AG04449 (cell line): Measurements from ENCODE around the gene OSCP1.
A peak's percentile ranks its signal among the peaks of the same experiment; 100 is the strongest.

Experiments used
- CTCF ChIA-PET: fragments of 350-600 bp; formaldehyde crosslinking; extraction: SDS; loops from one replicate; lab custom pipeline; 2021; ENCODE audit warnings: antibody characterized with exemption; lab: Yijun Ruan, JAX
- POLR2A ChIA-PET: fragments of 400-600, 350-600 bp; formaldehyde crosslinking; extraction: SDS; loops from one replicate; lab custom pipeline; 2020; ENCODE audit warnings: antibody characterized with exemption, inconsistent platforms; lab: Yijun Ruan, JAX
- DNase-seq: peaks from one replicate; pipeline ENCODE4 v3.0.0-alpha.2; 2010; ENCODE audit warnings: low read depth, low spot score
- H3K4me3 ChIP-seq: 2 replicates; pipeline ENCODE4 v1.5.1; 2011; ENCODE audit warnings: low read depth, mild to moderate bottlenecking, control low read depth, low read length
- CTCF ChIP-seq: IDR thresholded peaks from one replicate; pipeline ENCODE4 v1.5.1; 2011; ENCODE audit warnings: mild to moderate bottlenecking, moderate library complexity, low read length, control low read depth, inconsistent platforms; ENCODE audit not compliant: insufficient read depth; ENCODE audit errors: missing control alignments

OSCP1 gene

GRCh38 chr1:36453051-36453450 lies 2.8 kb upstream of the OSCP1 start:
- POLR2A ChIA-PET: interaction anchor here (0.6 to 0.7 kb wide), 2 partner anchors 8 to 11 kb away, joined by 3 read pairs; partner anchors contain the start of gene MRPS15
- no peak overlapping the region for H3K4me3 ChIP-seq
- no peak for DNase-seq
- TF ChIP-seq CTCF: no peak
- CTCF ChIA-PET: no interaction called here

- POLR2A ChIA-PET: interaction anchor here (0.9 to 2.0 kb wide), 3 partner anchors 11 to 68 kb away, joined by 3 to 16 read pairs (median 4); partner anchors contain the start of gene MRPS15
- CTCF ChIA-PET: interaction anchor here (1.3 to 1.8 kb wide), 3 partner anchors 11 to 108 kb away, joined by 5 to 8 read pairs (median 6); no protein-coding TSS in a partner anchor
- H3K4me3 ChIP-seq: peak overlapping the region; percentile 79
- no peak for DNase-seq
- no peak for TF ChIP-seq CTCF
Observed at GRCh38 chr1:36450919-36451305, 661 bp upstream of the OSCP1 start.

- ChIA-PET CTCF (interaction anchor here (1.2 to 1.8 kb wide), 4 partner anchors 10 to 314 kb away, joined by 4 to 5 read pairs (median 4); partner anchors contain the start of gene MRPS15), POLR2A (no interaction called here)
- no peak for DNase-seq
- no peak for TF ChIP-seq CTCF
- H3K4me3 ChIP-seq: no peak overlapping the region
Observed at GRCh38 chr1:36448530-36449056, 1.7 kb downstream of the OSCP1 start.

GRCh38 chr1:36447450-36447849 lies 2.8 kb downstream of the OSCP1 start:
- no peak for TF ChIP-seq CTCF
- POLR2A ChIA-PET: no interaction called here
- no peak overlapping the region for H3K4me3 ChIP-seq
- DNase-seq: no peak
- CTCF ChIA-PET: interaction anchor here (0.9 to 1.0 kb wide), 2 partner anchors 25 to 105 kb away, joined by 3 read pairs; no protein-coding TSS in a partner anchor

- H3K4me3 ChIP-seq: no peak overlapping the region
- TF ChIP-seq CTCF: no peak
- ChIA-PET POLR2A (no interaction called here), CTCF (interaction anchor here (0.9 to 1.0 kb wide), 2 partner anchors 24 to 104 kb away, joined by 3 read pairs; no protein-coding TSS in a partner anchor)
- DNase-seq: no peak
Observed at GRCh38 chr1:36446746-36447145, 3.5 kb downstream of the OSCP1 start.

- H3K4me3 ChIP-seq: no peak overlapping the region
- CTCF ChIA-PET: interaction anchor here (0.9 to 1.0 kb wide), 2 partner anchors 24 to 103 kb away, joined by 3 read pairs; no protein-coding TSS in a partner anchor
- POLR2A ChIA-PET: no interaction called here
- TF ChIP-seq CTCF: peak; percentile 29
- DNase-seq: no peak
Observed at GRCh38 chr1:36446271-36446670, 4.0 kb downstream of the OSCP1 start.
